ENCODE data around the gene GPC3.
"Not testable (repeated sequence)": the region's sequence is repeated elsewhere in the genome, so short reads cannot be mapped to it uniquely, and the experiment has no call there.

Gene GPC3

GRCh38 chrX:133535066-133535465, 450.3 kb downstream of the GPC3 start:
- in situ Hi-C loops (cut with MboI; ENCODE audit: low sequenced_read_pairs), result no loop called here

- in situ Hi-C loops (cut with MboI; ENCODE audit: low sequenced_read_pairs), result no loop called here
Measured at GRCh38 chrX:133534172-133534571, 451.2 kb downstream of the GPC3 start.

GRCh38 chrX:133533249-133533648, 452.1 kb downstream of the GPC3 start:
- in situ Hi-C loops (cut with MboI; ENCODE audit: low sequenced_read_pairs), result no loop called here

- in situ Hi-C loops (cut with MboI; ENCODE audit: low sequenced_read_pairs), result no loop called here
Measured at GRCh38 chrX:133530960-133531359, 454.4 kb downstream of the GPC3 start.

GRCh38 chrX:133529578-133529977, 455.8 kb downstream of the GPC3 start:
- in situ Hi-C loops (cut with MboI; ENCODE audit: low sequenced_read_pairs), result no loop called here

GRCh38 chrX:133527825-133528224, 457.6 kb downstream of the GPC3 start:
- in situ Hi-C loops (cut with MboI; ENCODE audit: low sequenced_read_pairs), result no loop called here

GRCh38 chrX:133527415-133527814, 458.0 kb downstream of the GPC3 start:
- in situ Hi-C loops (cut with MboI; ENCODE audit: low sequenced_read_pairs), result no loop called here

- in situ Hi-C loops (cut with MboI; ENCODE audit: low sequenced_read_pairs), result not testable (repeated sequence)
Measured at GRCh38 chrX:133526773-133527172, 458.6 kb downstream of the GPC3 start.

- in situ Hi-C loops (cut with MboI; ENCODE audit: low sequenced_read_pairs), result no loop called here
Measured at GRCh38 chrX:133523526-133523925, 461.9 kb downstream of the GPC3 start.

- in situ Hi-C loops (cut with MboI; ENCODE audit: low sequenced_read_pairs), result no loop called here
Measured at GRCh38 chrX:133523081-133523487, 462.3 kb downstream of the GPC3 start.

GRCh38 chrX:133516686-133517085, 468.7 kb downstream of the GPC3 start:
- in situ Hi-C loops (cut with MboI; ENCODE audit: low sequenced_read_pairs), result no loop called here

- in situ Hi-C loops (cut with MboI; ENCODE audit: low sequenced_read_pairs), result no loop called here
Measured at GRCh38 chrX:133514486-133514885, 470.9 kb downstream of the GPC3 start.

GRCh38 chrX:133513123-133513522, 472.3 kb downstream of the GPC3 start:
- in situ Hi-C loops (cut with MboI; ENCODE audit: low sequenced_read_pairs), result no loop called here

- in situ Hi-C loops (cut with MboI; ENCODE audit: low sequenced_read_pairs), result no loop called here
Measured at GRCh38 chrX:133511041-133511440, 474.4 kb downstream of the GPC3 start.

- in situ Hi-C loops (cut with MboI; ENCODE audit: low sequenced_read_pairs), result no loop called here
Measured at GRCh38 chrX:133497356-133497755, 488.0 kb downstream of the GPC3 start.

- in situ Hi-C loops (cut with MboI; ENCODE audit: low sequenced_read_pairs), result no loop called here
Measured at GRCh38 chrX:133495464-133496391, 489.7 kb downstream of the GPC3 start.

GRCh38 chrX:133493366-133493765, 492.0 kb downstream of the GPC3 start:
- in situ Hi-C loops (cut with MboI; ENCODE audit: low sequenced_read_pairs), result no loop called here

- in situ Hi-C loops (cut with MboI; ENCODE audit: low sequenced_read_pairs), result no loop called here
Measured at GRCh38 chrX:133490955-133491354, 494.4 kb downstream of the GPC3 start.

All from HL-60/S4 treated with retinoic acid at 250 ng/mL for 4 days and 3 days (cell line).